Tibial artery (tissue), 4 donors: Measurements from ENCODE around the gene CENPB.
"Not testable (repeated sequence)": the region's sequence is repeated elsewhere in the genome, so short reads cannot be mapped to it uniquely, and the experiment has no call there.

Source experiments
- DNase-seq, 2 donors: peaks; one replicate each; pipeline ENCODE4 v3.0.0-alpha.2; 2019
- H3K27ac ChIP-seq, 2 donors: fragments of 200-600 bp; sonication (generic) in 1 of 2; 1 replicate in 1 of 2; 2 replicates in 1 of 2; pipeline ENCODE4 v1.5.1; 2018 to 2019; ENCODE audit warnings: mild to moderate bottlenecking in 1 of 2
- H3K27me3 ChIP-seq, 2 donors: fragments of 200-600 bp; sonication (generic) in 1 of 2; one replicate each; pipeline versions ENCODE4 v1.5.1 to v1.6.0; 2016 to 2019
- H3K36me3 ChIP-seq, 3 donors: fragments of 200-600 bp; sonication (generic) in 2 of 3; one replicate each; pipeline ENCODE4 v1.5.1; 2016 to 2019; ENCODE audit warnings: mild to moderate bottlenecking in 2 of 3
- H3K4me1 ChIP-seq, 4 donors: fragments of 200-600 bp; sonication (generic) in 2 of 4; 1 replicate in 3 of 4; 2 replicates in 1 of 4; pipeline ENCODE4 v1.5.1; 2016 to 2019
- H3K4me3 ChIP-seq, 2 donors: fragments of 200-600 bp; sonication (generic) in 1 of 2; 1 replicate in 1 of 2; 2 replicates in 1 of 2; pipeline ENCODE4 v1.5.1; 2018 to 2019; ENCODE audit warnings: mild to moderate bottlenecking in 2 of 2
- H3K9me3 ChIP-seq, 3 donors: fragments of 200-600 bp; sonication (generic) in 1 of 3; one replicate each; pipeline ENCODE4 v1.5.1; 2016 to 2019
- intact Hi-C: fragments of 100-400 bp; cut with DNase I; formaldehyde crosslinking; loops from one replicate; pipeline ENCODE4 v1.15.0; 2023; ENCODE audit warnings: low total_unique reads
- TF ChIP-seq, protein P1 (sequence below), 2 experiments: fragments of 200-600 bp in 1 of 2; fragments of 450-650 bp in 1 of 2; IDR thresholded peaks; one replicate each; pipeline ENCODE4 v1.5.1; 2017 to 2019; ENCODE audit warnings: antibody characterized with exemption in 2 of 2, mild to moderate bottlenecking in 1 of 2, moderate library complexity in 1 of 2

Gene CENPB

DNA sequence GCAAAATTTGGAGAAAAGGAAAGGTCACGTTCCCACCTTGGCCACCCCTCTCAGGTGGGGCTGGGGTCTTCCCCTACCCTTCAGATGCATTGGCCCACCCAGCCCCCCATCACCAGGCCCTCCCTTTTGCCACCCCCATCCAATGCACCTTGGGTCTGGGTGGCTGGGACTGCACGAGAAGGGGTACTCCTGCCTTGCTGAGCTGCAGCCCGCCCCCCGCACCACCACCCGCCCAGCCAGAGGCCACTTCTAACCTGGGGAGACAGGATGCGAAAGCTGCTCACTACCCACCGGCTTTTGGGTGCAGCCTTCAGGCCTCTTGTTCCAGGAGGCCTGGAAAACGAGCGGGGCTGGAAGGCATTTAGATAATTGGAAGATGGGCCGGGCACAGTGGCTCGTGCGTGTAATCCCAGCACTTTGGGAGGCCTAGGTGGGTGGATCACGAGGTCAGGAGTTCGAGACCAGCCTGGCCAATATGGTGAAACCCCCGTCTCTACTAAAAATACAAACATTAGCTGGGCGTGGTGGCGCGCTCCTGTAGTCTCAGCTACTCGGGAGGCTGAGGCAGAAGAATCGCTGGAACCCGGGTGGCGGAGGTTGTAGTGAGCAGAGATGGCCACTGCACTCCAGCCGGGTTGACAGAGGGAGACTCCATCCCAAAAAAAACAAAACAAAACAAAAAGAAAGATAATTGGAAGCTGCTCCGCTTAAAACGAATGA lies 8.3 kb upstream of the CENPB start:
- no peaks in the 10 kb centered on the region for H3K27me3 ChIP-seq
- H3K27ac ChIP-seq = peak overlapping the region; percentile 93 to 97
- peak overlapping the region; percentile 66 to 69 for H3K4me3 ChIP-seq
- peaks cover 8 to 18% (median 9%) of the 10 kb centered on the region in 3 donors for H3K36me3 ChIP-seq
- no peaks in the 10 kb centered on the region for H3K9me3 ChIP-seq
- peaks cover 0 to 38% (median 26%) of the 10 kb centered on the region in 4 donors for H3K4me1 ChIP-seq
- intact Hi-C loops = no loop called here
- TF ChIP-seq, protein P1, sequence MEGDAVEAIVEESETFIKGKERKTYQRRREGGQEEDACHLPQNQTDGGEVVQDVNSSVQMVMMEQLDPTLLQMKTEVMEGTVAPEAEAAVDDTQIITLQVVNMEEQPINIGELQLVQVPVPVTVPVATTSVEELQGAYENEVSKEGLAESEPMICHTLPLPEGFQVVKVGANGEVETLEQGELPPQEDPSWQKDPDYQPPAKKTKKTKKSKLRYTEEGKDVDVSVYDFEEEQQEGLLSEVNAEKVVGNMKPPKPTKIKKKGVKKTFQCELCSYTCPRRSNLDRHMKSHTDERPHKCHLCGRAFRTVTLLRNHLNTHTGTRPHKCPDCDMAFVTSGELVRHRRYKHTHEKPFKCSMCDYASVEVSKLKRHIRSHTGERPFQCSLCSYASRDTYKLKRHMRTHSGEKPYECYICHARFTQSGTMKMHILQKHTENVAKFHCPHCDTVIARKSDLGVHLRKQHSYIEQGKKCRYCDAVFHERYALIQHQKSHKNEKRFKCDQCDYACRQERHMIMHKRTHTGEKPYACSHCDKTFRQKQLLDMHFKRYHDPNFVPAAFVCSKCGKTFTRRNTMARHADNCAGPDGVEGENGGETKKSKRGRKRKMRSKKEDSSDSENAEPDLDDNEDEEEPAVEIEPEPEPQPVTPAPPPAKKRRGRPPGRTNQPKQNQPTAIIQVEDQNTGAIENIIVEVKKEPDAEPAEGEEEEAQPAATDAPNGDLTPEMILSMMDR (IDR thresholded peaks at IDR 0.05) = no peak
- no peak for DNase-seq

DNA sequence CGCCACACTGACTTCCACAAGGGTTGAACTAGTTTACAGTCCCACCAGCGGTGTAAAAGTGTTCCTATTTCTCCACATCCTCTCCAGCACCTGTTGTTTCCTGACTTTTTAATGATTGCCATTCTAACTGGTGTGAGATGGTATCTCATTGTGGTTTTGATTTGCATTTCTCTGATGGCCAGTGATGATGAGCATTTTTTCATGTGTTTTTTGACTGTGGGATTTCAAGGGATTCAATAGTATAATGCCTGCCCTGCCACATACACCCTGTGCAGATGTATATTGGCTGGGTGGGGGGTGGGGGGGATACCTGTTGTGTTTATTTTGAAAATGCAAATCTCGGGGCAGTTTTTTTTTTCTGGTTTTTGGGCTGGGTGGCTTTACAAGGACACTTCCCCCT lies 7.6 kb upstream of the CENPB start:
- DNase-seq, H3K4me3 ChIP-seq, H3K27me3 ChIP-seq, H3K9me3 ChIP-seq, H3K27ac ChIP-seq, intact Hi-C loops: not testable (repeated sequence)
- Histone ChIP-seq H3K36me3 (peaks cover 5 to 16% (median 9%) of the 10 kb centered on the region in 3 donors), H3K4me1 (peaks cover 0 to 36% (median 23%) of the 10 kb centered on the region in 4 donors)

DNA sequence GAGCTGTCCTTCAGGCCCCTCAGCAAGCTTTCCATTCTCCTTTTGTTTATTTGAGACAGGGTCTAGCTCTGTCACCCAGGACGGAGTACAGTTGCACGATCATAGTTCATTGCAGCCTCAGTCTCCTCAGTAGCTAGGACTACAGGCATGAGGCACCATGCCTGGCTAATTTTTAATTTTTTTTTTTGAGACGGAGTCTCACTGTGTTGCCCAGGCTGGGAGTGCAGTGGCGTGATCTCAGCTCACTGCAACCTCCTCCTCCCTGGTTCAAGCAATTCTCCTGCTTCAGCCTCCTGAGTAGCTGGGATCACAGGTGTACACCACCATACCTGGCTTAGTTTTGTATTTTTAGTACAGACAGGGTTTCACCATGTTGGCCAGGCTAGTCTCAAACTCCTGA lies 2.7 kb upstream of the CENPB start:
- intact Hi-C loops = loop anchor here (5.0 to 10.0 kb wide), 2 partner anchors 66 to 298 kb away; no protein-coding TSS in a partner anchor
- DNase-seq, H3K27ac ChIP-seq, H3K27me3 ChIP-seq, H3K36me3 ChIP-seq, H3K9me3 ChIP-seq, H3K4me3 ChIP-seq: not testable (repeated sequence)
- H3K4me1 ChIP-seq = peaks cover 0 to 24% (median 20%) of the 10 kb centered on the region in 4 donors

DNA sequence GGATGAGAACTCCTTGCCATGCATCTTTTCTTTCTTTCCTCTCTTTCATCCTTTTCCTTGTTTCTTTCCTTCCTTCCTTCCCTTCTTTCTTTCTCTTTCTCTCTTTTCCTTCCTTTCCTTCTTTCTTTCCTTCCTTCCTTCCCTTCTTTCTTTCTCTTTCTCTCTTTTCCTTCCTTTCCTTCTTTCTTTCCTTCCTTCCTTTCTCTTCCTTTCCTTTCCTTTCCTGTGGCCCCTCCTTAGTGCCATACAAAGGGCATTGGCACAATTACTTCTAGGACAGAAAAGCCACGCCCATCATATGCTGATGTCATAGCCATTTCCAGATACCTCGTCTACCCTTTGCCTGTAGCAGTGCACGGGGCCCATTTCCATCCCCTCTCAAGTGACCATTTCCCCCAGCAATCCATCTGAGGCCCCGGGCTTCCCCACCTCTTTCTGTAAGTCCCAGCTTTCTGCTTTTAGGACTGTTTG lies 2.2 kb upstream of the CENPB start:
- Histone ChIP-seq H3K36me3 (peaks cover 0 to 7% (median 6%) of the 10 kb centered on the region in 3 donors), H3K9me3 (no peaks in the 10 kb centered on the region), H3K4me3 (no peak overlapping the region), H3K27ac (no peak overlapping the region), H3K4me1 (peaks cover 0 to 29% (median 25%) of the 10 kb centered on the region in 4 donors), H3K27me3 (no peaks in the 10 kb centered on the region)
- TF ChIP-seq, protein P1 (IDR thresholded peaks at IDR 0.05) = no peak
- no peak for DNase-seq
- intact Hi-C loops = loop anchor here (5.0 to 10.0 kb wide), 2 partner anchors 66 to 299 kb away; no protein-coding TSS in a partner anchor

DNA sequence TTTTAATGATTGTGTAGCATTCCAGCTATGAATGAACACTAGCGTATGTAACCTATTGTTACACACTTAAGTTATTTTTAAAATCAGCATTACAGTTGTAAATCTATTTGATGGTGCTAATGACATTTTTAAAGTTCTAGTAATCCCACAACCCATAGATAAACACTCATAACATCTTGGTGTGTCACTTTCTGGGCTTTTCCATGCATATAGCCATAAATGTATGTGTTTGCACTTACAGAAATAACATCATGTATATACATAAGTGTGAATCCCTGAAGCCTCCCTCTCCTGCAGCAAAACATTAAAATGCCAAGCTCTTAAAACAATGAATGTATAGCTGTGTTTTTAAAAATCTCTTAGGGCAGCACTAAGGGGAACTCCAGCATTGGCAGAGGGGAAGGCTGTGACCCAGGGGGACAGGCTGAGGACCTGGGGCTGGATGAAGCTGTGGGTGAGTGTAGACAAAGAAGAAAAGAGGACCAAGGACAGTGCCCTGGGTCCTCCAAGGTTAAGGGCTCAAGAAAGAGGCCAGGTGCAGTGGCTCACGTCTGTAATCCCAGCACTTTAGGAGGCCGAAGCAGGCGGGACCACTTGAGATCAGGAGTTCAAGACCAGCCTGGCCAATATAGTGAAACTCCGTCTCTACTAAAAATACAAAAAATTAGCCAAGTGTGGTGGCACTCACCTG lies 929 bp upstream of the CENPB start:
- Histone ChIP-seq H3K9me3 (no peaks in the 10 kb centered on the region), H3K36me3 (peaks cover 0 to 7% (median 6%) of the 10 kb centered on the region in 3 donors), H3K27ac (peak overlapping the region in 1 of 2 donors; percentile 53), H3K4me1 (peaks cover 0 to 38% (median 33%) of the 10 kb centered on the region in 4 donors), H3K27me3 (no peaks in the 10 kb centered on the region), H3K4me3 (peak overlapping the region; percentile 19 to 56)
- intact Hi-C loops = loop anchor here (2.0 to 10.0 kb wide), 3 partner anchors 33 to 300 kb away; partner anchors contain the start of gene AP5S1
- no peak for DNase-seq
- TF ChIP-seq, protein P1 (IDR thresholded peaks at IDR 0.05) = no peak

DNA sequence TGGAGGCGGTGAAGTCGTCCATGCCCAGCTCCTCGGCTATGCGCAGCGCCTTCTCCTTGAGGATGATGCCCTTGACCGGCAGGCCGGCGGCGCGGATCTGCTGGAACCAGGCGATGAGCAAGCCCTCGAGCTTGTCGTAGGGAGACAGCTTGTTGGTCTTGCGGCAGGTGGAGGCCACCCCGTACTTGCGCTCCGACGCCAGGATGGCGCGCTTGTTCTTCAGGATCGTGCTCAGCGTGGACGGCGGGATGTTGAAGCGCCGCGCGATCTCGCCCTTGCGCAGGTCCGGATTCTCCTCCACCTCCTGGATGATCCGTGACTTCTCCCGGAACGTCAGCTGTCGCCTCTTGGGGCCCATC lies 435 bp downstream of the CENPB start:
- peak overlapping the region; percentile 56 to 85 for H3K4me3 ChIP-seq
- no peaks in the 10 kb centered on the region for H3K27me3 ChIP-seq
- intact Hi-C loops = loop anchor here (2.0 to 10.0 kb wide), 3 partner anchors 35 to 301 kb away; partner anchors contain the start of gene AP5S1
- H3K36me3 ChIP-seq = peaks cover 0 to 7% (median 6%) of the 10 kb centered on the region in 3 donors
- peaks cover 4 to 45% (median 36%) of the 10 kb centered on the region in 4 donors for H3K4me1 ChIP-seq
- H3K9me3 ChIP-seq = no peaks in the 10 kb centered on the region
- H3K27ac ChIP-seq = peak overlapping the region; percentile 82 to 85
- DNase-seq = peak; percentile 53 to 78
- TF ChIP-seq, protein P1 (IDR thresholded peaks at IDR 0.05) = no peak
